Measurements from ENCODE around the gene OSBPL10. TPM values are rescaled to one million over a fixed set of nuclear protein-coding genes. Genes with fewer than 3 reads are reported as not detected.

The OSBPL10 gene
- total RNA-seq, 1 donor from 2014 or later, result 52.7 TPM

DNA sequence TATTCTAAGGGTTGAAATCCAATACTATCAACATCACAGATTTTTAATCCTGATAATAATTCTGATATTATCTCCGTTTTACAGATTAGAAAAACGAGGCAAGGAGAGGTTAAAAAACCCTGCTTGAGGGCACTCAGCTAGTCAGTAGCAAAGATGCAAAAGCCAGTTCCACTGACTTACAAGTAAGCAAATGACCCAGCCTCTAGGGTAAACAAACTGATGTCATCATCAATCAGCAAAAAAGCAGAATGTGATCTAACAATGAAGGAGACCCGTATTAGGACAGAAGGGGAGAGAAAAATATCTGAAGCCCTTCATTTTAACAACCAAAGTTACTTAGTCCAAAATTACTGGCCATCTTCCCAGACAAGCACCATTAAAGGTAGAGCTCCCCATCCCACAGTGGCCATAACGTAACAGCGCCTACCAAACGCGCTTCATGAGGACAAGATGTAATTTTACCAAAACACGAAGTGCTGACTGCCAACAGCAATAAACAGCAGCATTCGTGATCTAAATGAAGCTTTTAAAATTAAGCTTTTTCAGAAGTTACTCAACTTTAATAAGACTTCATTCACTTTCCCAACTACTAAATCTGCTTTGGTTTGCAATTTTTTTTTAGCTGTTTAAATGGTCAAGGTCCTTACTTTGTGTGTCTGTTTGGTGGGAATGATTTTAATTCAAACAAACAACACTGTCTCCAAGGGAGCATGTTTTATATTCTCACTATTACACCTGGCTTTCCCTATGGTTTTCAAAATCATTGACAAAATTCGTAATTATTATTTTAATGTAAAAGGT, 176.6 kb downstream of the OSBPL10 start:
- Histone ChIP-seq H3K4me3 (ENCODE audit: insufficient read depth, low read depth, low read length) (no peak overlapping the region), H3K79me2 (ENCODE audit: insufficient read depth, low read length) (no peaks in the 10 kb centered on the region), H4K20me1 (ENCODE audit: insufficient read depth, low read length) (peaks cover 5% of the 10 kb centered on the region), H3K9me3 (ENCODE audit: insufficient read depth, low read depth, low read length) (no peaks in the 10 kb centered on the region), H3K4me1 (ENCODE audit: insufficient read depth, low read length) (no peaks in the 10 kb centered on the region), H3K9ac (ENCODE audit: low read length) (no peak overlapping the region), H3K27me3 (ENCODE audit: insufficient read depth, low read length) (no peaks in the 10 kb centered on the region), H3K36me3 (ENCODE audit: insufficient read depth, low read length) (no peaks in the 10 kb centered on the region), H2AFZ (ENCODE audit: low read depth, low read length) (no peak overlapping the region), H3K4me2 (ENCODE audit: low read length) (no peak overlapping the region), H3K27ac (ENCODE audit: low read depth, low read length) (no peak overlapping the region)
- Mint-ChIP-seq H3K4me3 (ENCODE audit: unreplicated experiment) (no peak overlapping the region), H3K9me3 (ENCODE audit: unreplicated experiment) (no peaks in the 10 kb centered on the region), H3K27me3 (ENCODE audit: low read depth, unreplicated experiment) (no peaks in the 10 kb centered on the region), H3K4me1 (ENCODE audit: low read depth, unreplicated experiment) (peaks cover 10% of the 10 kb centered on the region), H3K36me3 (ENCODE audit: low read depth, unreplicated experiment) (peaks cover 2% of the 10 kb centered on the region), H3K27ac (ENCODE audit: unreplicated experiment) (no peak overlapping the region)
- no peak for TF ChIP-seq EZH2 (IDR thresholded peaks at IDR 0.05; ENCODE audit: insufficient read depth, low read length)
- TF ChIP-seq, protein P1, sequence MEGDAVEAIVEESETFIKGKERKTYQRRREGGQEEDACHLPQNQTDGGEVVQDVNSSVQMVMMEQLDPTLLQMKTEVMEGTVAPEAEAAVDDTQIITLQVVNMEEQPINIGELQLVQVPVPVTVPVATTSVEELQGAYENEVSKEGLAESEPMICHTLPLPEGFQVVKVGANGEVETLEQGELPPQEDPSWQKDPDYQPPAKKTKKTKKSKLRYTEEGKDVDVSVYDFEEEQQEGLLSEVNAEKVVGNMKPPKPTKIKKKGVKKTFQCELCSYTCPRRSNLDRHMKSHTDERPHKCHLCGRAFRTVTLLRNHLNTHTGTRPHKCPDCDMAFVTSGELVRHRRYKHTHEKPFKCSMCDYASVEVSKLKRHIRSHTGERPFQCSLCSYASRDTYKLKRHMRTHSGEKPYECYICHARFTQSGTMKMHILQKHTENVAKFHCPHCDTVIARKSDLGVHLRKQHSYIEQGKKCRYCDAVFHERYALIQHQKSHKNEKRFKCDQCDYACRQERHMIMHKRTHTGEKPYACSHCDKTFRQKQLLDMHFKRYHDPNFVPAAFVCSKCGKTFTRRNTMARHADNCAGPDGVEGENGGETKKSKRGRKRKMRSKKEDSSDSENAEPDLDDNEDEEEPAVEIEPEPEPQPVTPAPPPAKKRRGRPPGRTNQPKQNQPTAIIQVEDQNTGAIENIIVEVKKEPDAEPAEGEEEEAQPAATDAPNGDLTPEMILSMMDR (IDR thresholded peaks at IDR 0.05; ENCODE audit: insufficient read depth, low read depth, low read length), result no peak
- FAIRE-seq (no peak), DNase-seq (ENCODE audit: low read depth) (no peak)

DNA sequence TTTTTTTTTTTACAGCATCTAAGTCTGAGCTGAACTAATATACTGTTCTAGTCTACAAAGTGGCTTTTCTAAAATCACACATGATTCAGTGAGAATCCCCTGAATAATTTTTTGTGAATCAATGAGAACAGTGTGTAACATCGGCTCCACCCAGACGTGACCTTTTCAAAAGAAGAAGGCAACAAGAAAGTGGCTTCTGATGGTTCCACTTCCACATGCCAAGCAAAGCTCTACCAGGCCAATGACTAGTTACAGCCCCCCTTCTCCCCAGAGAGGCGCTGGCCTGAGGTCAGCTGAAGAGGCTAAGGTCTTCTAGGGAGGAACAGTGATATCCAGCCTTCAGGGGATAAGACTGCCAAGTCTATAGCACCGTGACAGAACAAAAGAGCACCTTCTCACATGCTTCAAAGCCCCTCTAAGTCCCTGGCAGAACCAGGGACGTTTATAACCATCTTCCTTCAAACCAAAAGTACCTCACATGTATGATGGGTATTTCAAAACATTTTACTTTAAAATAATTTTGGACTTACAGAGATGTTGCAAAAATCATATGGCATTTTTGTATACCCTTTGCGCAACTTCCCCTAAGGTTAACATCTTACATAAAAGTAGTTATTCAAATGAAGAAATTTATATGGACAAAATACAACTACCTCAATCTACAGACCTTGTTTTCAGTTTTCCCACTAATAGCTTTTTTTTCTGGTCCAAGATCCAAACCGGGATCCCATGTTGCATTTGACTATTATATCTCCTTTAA, 177.9 kb downstream of the OSBPL10 start:
- TF ChIP-seq, protein P1 (IDR thresholded peaks at IDR 0.05; ENCODE audit: insufficient read depth, low read depth, low read length), result no peak
- no peak for TF ChIP-seq EZH2 (IDR thresholded peaks at IDR 0.05; ENCODE audit: insufficient read depth, low read length)
- Histone ChIP-seq H3K9ac (ENCODE audit: low read length) (no peak overlapping the region), H3K79me2 (ENCODE audit: insufficient read depth, low read length) (no peaks in the 10 kb centered on the region), H3K27ac (ENCODE audit: low read depth, low read length) (no peak overlapping the region), H3K4me1 (ENCODE audit: insufficient read depth, low read length) (no peaks in the 10 kb centered on the region), H3K27me3 (ENCODE audit: insufficient read depth, low read length) (no peaks in the 10 kb centered on the region), H3K9me3 (ENCODE audit: insufficient read depth, low read depth, low read length) (no peaks in the 10 kb centered on the region), H3K4me2 (ENCODE audit: low read length) (no peak overlapping the region), H3K4me3 (ENCODE audit: insufficient read depth, low read depth, low read length) (no peak overlapping the region), H3K36me3 (ENCODE audit: insufficient read depth, low read length) (no peaks in the 10 kb centered on the region), H2AFZ (ENCODE audit: low read depth, low read length) (no peak overlapping the region), H4K20me1 (ENCODE audit: insufficient read depth, low read length) (peaks cover 4% of the 10 kb centered on the region)
- Mint-ChIP-seq H3K27me3 (ENCODE audit: low read depth, unreplicated experiment) (no peaks in the 10 kb centered on the region), H3K4me3 (ENCODE audit: unreplicated experiment) (no peak overlapping the region), H3K36me3 (ENCODE audit: low read depth, unreplicated experiment) (peaks cover 2% of the 10 kb centered on the region), H3K4me1 (ENCODE audit: low read depth, unreplicated experiment) (peaks cover 10% of the 10 kb centered on the region), H3K9me3 (ENCODE audit: unreplicated experiment) (no peaks in the 10 kb centered on the region), H3K27ac (ENCODE audit: unreplicated experiment) (no peak overlapping the region)
- DNase-seq (ENCODE audit: low read depth) (no peak), FAIRE-seq (no peak)

Measured in astrocyte (in vitro differentiated cells and primary cell).